GM12801 (cell line): ENCODE data around the gene SRSF6.

ENCODE experiments used
- CTCF ChIP-seq: IDR thresholded peaks from one replicate; pipeline ENCODE4 v1.5.1; 2011; ENCODE audit warnings: control low read depth; ENCODE audit not compliant: insufficient read length; ENCODE audit errors: extremely low read depth

SRSF6 gene

GRCh38 chr20:43456809-43457639 lies 672 bp upstream of the SRSF6 start:
- no peak for TF ChIP-seq CTCF

GRCh38 chr20:43458422-43458924 lies 777 bp downstream of the SRSF6 start:
- TF ChIP-seq CTCF = no peak

GRCh38 chr20:43459022-43459942 lies 1.6 kb downstream of the SRSF6 start:
- TF ChIP-seq CTCF = no peak

GRCh38 chr20:43460172-43460829 lies 2.6 kb downstream of the SRSF6 start:
- no peak for TF ChIP-seq CTCF

- TF ChIP-seq CTCF = no peak
Measured at GRCh38 chr20:43460830-43461200, 3.1 kb downstream of the SRSF6 start.

- no peak for TF ChIP-seq CTCF
Measured at GRCh38 chr20:43461894-43462659, 4.4 kb downstream of the SRSF6 start.
